Stomach (tissue), 9 donors: Measurements from ENCODE around the gene GFI1B. TPM values are rescaled to one million over a fixed set of nuclear protein-coding genes. Genes with fewer than 3 reads are reported as not detected.

Experiments used
- DNase-seq, 2 donors: peaks; one replicate each; pipeline versions ENCODE4 v3.0.0 to v3.0.0-alpha.2; 2013 to 2019
- H3K27ac ChIP-seq, 5 donors: fragments of 200-600 bp in 4 of 5; sonication (generic) in 4 of 5; one replicate each; pipeline ENCODE4 v1.5.1; 2013 to 2019; ENCODE audit warnings: mild to moderate bottlenecking in 1 of 5, moderate library complexity in 1 of 5
- H3K27me3 ChIP-seq, 3 donors: fragments of 200-600 bp; sonication (generic); one replicate each; pipeline ENCODE4 v1.5.1; 2017 to 2019; ENCODE audit warnings: mixed run types in 1 of 3
- H3K36me3 ChIP-seq, 4 donors: fragments of 200-600 bp; sonication (generic); 1 replicate in 3 of 4; 2 replicates in 1 of 4; pipeline ENCODE4 v1.5.1; 2016 to 2019
- H3K4me1 ChIP-seq, 4 donors: fragments of 200-600 bp; sonication (generic); one replicate each; pipeline ENCODE4 v1.5.1; 2016 to 2019
- H3K4me3 ChIP-seq, 4 donors: fragments of 200-600 bp; sonication (generic) in 3 of 4; one replicate each; pipeline ENCODE4 v1.5.1; 2016 to 2019; ENCODE audit warnings: mild to moderate bottlenecking in 1 of 4
- H3K9me3 ChIP-seq, 4 donors: fragments of 200-600 bp; sonication (generic); one replicate each; pipeline ENCODE4 v1.5.1; 2016 to 2019
- CTCF ChIP-seq, 7 experiments: fragments of 450-650 bp in 4 of 7; fragments of 200-600 bp in 3 of 7; sonication (generic) in 3 of 7; IDR thresholded peaks; one replicate each; pipeline ENCODE4 v1.5.1; 2016 to 2019; ENCODE audit warnings: antibody characterized with exemption in 7 of 7, control low read depth in 2 of 7, mild to moderate bottlenecking in 1 of 7
- EP300 ChIP-seq: sonication (generic); formaldehyde crosslinking; IDR thresholded peaks from one replicate; pipeline ENCODE4 v1.6.1; 2017; ENCODE audit warnings: antibody characterized with exemption
- POLR2A ChIP-seq, 4 donors: fragments of 450-650 bp; IDR thresholded peaks; one replicate each; pipeline ENCODE4 v1.6.1; 2016; ENCODE audit warnings: antibody characterized with exemption in 4 of 4, control low read depth in 2 of 4, mild to moderate bottlenecking in 1 of 4, moderate library complexity in 1 of 4
- POLR2AphosphoS5 ChIP-seq, 3 donors: sonication (generic); formaldehyde crosslinking; IDR thresholded peaks; one replicate each; pipeline ENCODE4 v1.6.1; 2016; ENCODE audit warnings: antibody characterized with exemption in 3 of 3
- WGBS, 5 donors: extraction: QIAGEN DNeasy Blood & Tissue Kit in 3 of 5; methylation state at CpG; one replicate each; pipeline versions ENCODE4 v1.1.5 to v1.1.7; 2013 to 2018; 5-methylcytosine and 5-hydroxymethylcytosine counted together
- intact Hi-C: fragments of 100-400 bp; cut with DNase I; formaldehyde crosslinking; loops from one replicate; pipeline ENCODE4 v1.15.1; 2023; ENCODE audit warnings: low total_unique reads
- polyA plus RNA-seq, 3 donors: library from polyadenylated mRNA; stranded (reverse); fragments of 200-250 nt; gene quantifications; one replicate each; pipeline ENCODE4 v1.2.3, GENCODE V29; 2013
- total RNA-seq, 5 donors: library from RNA; depleted of rRNA; stranded (reverse); fragments of >200 nt; gene quantifications; one replicate each; pipeline versions ENCODE4 v1.1.0 to v1.2.3, GENCODE V29; 2014 to 2016
- donor health status: healthy with polysubstance abuse.
- donor health status: Bipolar disorder and iron deficiency.
- donor health status: healthy.

GFI1B gene
- total and polyA plus RNA-seq, 8 donors = 1.0 TPM; not detected in 7

DNA sequence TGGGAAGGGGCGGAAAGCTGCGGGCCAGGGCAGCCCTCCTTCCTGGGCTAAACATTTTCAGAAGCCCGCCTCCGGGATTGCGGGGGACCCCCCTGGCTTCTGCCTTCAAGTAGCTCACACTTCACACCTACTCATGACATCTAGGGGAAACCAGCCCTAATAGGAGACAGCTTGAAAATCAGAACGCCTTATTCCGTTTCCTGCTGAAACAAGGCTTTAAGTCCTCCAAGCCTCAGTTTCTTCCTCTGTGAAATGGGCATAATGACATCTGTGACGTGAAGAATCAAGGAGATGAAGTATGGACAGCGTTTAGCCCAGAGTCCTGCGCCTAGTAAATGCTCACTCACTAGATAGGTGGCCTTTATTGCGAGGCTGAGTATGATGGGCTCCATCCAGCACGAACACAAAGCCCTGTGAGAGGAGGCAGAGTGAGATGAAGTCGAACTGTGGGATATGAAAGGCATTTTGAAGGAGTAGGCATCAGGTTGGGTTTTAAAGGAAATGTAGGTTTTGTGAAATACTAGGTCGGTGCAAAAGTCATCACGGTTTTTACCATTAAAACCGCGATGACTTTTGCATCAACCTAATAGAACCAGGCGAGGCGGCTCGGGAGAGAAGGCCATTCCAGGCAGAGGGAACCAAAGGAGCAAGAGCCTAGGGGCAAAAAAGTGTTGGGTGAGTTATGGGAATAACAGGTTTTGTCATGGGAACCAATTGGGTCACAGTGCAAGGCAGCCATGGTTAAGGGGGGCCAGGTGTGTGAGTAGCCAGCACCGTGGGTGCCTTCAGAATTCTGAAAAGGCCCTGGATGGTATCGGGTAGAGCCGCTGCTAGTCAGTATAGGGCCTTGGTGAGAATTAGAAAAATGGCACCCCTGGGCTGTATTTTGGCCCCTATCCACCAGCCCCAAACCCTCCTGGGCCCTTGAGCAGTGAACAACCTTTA, 33.0 kb upstream of the GFI1B start:
- peaks cover 19 to 35% (median 26%) of the 10 kb centered on the region in 4 donors for H3K4me1 ChIP-seq
- TF ChIP-seq POLR2AphosphoS5 (IDR thresholded peaks at IDR 0.05) (no peak), CTCF (IDR thresholded peaks at IDR 0.05) (no peak), EP300 (no peak), POLR2A (IDR thresholded peaks at IDR 0.05) (no peak)
- no peaks in the 10 kb centered on the region for H3K9me3 ChIP-seq
- H3K27ac ChIP-seq = peak overlapping the region; percentile 93 to 97 (median 95)
- WGBS, 5 donors = 63 to 80% (median 65%) methylated on average over 18 to 23 of the region's 23 CpGs
- no peak for DNase-seq
- peak overlapping the region; percentile 81 to 100 (median 98) for H3K4me3 ChIP-seq
- no peaks in the 10 kb centered on the region for H3K36me3 ChIP-seq
- no peaks in the 10 kb centered on the region for H3K27me3 ChIP-seq
- intact Hi-C loops = no loop called here

DNA sequence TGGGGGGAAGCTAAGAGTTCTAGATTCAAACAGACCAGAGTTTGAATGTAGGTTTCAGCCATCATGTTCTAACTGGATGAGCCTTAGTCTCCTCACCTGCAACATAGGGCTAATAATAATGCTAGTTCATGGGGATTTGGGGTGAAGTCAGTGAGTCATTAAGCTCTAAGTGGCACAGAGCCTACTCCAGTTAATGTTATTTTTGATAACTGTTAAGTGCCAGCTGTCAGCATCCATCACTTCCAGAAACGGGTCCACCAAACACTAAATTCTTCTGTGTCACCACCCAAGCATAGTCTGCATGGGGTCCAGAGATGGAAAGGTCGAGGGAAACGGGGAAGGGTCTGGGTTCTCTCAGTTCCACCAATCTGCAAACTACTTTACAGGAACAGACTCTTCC, 32.3 kb upstream of the GFI1B start:
- no peaks in the 10 kb centered on the region for H3K9me3 ChIP-seq
- no peak for DNase-seq
- H3K4me3 ChIP-seq = no peak overlapping the region
- no peaks in the 10 kb centered on the region for H3K36me3 ChIP-seq
- TF ChIP-seq CTCF (IDR thresholded peaks at IDR 0.05) = no peak
- no peak for TF ChIP-seq POLR2AphosphoS5 (IDR thresholded peaks at IDR 0.05)
- no peak for TF ChIP-seq POLR2A (IDR thresholded peaks at IDR 0.05)
- no peak for TF ChIP-seq EP300
- WGBS, 5 donors = 41 to 51% (median 48%) methylated on average over 3 of the region's 3 CpGs
- H3K4me1 ChIP-seq = peaks cover 19 to 33% (median 26%) of the 10 kb centered on the region in 4 donors
- intact Hi-C loops = no loop called here
- H3K27ac ChIP-seq = no peak overlapping the region
- no peaks in the 10 kb centered on the region for H3K27me3 ChIP-seq

- intact Hi-C loops = no loop called here
- peaks cover 19 to 28% (median 24%) of the 10 kb centered on the region in 4 donors for H3K4me1 ChIP-seq
- no peaks in the 10 kb centered on the region for H3K36me3 ChIP-seq
- H3K9me3 ChIP-seq = no peaks in the 10 kb centered on the region
- WGBS, 5 donors = 86 to 92% (median 88%) methylated on average over 7 of the region's 7 CpGs
- no peak overlapping the region for H3K27ac ChIP-seq
- TF ChIP-seq POLR2AphosphoS5 (IDR thresholded peaks at IDR 0.05) (no peak), CTCF (IDR thresholded peaks at IDR 0.05) (no peak), EP300 (no peak), POLR2A (IDR thresholded peaks at IDR 0.05) (no peak)
- DNase-seq = peak in 1 of 2 donors; percentile 45
- no peak overlapping the region for H3K4me3 ChIP-seq
- H3K27me3 ChIP-seq = no peaks in the 10 kb centered on the region
Observed at GRCh38 chr9:132946631-132947295, 31.7 kb upstream of the GFI1B start.

- Histone ChIP-seq H3K27ac (no peak overlapping the region), H3K9me3 (no peaks in the 10 kb centered on the region), H3K4me1 (peaks cover 12 to 18% (median 16%) of the 10 kb centered on the region in 4 donors), H3K4me3 (no peak overlapping the region), H3K36me3 (no peaks in the 10 kb centered on the region), H3K27me3 (no peaks in the 10 kb centered on the region)
- intact Hi-C loops = no loop called here
- no peak for TF ChIP-seq POLR2AphosphoS5 (IDR thresholded peaks at IDR 0.05)
- no peak for TF ChIP-seq POLR2A (IDR thresholded peaks at IDR 0.05)
- no peak for TF ChIP-seq EP300
- no peak for TF ChIP-seq CTCF (IDR thresholded peaks at IDR 0.05)
- DNase-seq = no peak
- WGBS, 5 donors = 84 to 92% (median 89%) methylated on average over 8 of the region's 8 CpGs
Observed at GRCh38 chr9:132947756-132948155, 30.7 kb upstream of the GFI1B start.
